A673 (cell line): ENCODE measurements around the gene CLTB. TPM values are rescaled to one million over a fixed set of nuclear protein-coding genes. Genes with fewer than 3 reads are reported as not detected.

Experiments
- BruUV-seq: library from RNA; stranded (reverse); fragments of 400-500 nt; replicated peaks from 2 replicates; lab custom pipeline; 2021; lab: Mats Ljungman, UMichigan
- CTCF ChIA-PET: fragments of 300-600 bp; sonication (Branson Sonifier 250); formaldehyde crosslinking; loops from one replicate; lab custom pipeline; 2022; ENCODE audit warnings: antibody characterized with exemption; lab: Charles Lee
- POLR2A ChIA-PET: fragments of 300-600 bp; sonication (Branson Sonifier 250); formaldehyde crosslinking; loops from one replicate; lab custom pipeline; 2022; ENCODE audit warnings: antibody characterized with exemption; ENCODE audit not compliant: low non-redundant PET; lab: Charles Lee
- DNase-seq: peaks from one replicate; pipeline ENCODE4 v3.0.0-alpha.2; 2015; ENCODE audit warnings: low spot score
- H3K27ac ChIP-seq: fragments of 200-600 bp; sonication (generic); 2 replicates; pipeline ENCODE4 v1.5.1; 2016; ENCODE audit warnings: mixed run types, low read depth, mild to moderate bottlenecking, mixed read lengths, antibody characterized with exemption, low read length; ENCODE audit not compliant: poor library complexity, severe bottlenecking
- H3K27me3 ChIP-seq: fragments of 200-600 bp; sonication (generic); replicated peaks from 2 replicates; pipeline ENCODE4 v1.6.1; 2017; ENCODE audit warnings: mixed run types, low read depth, mild to moderate bottlenecking, mixed read lengths, antibody characterized with exemption, low read length; ENCODE audit not compliant: insufficient read depth, poor library complexity
- H3K36me3 ChIP-seq: fragments of 200-600 bp; sonication (generic); 2 replicates; pipeline ENCODE4 v1.6.1; 2016; ENCODE audit warnings: mixed run types, mild to moderate bottlenecking, mixed read lengths, antibody characterized with exemption, low read length; ENCODE audit not compliant: insufficient read depth, poor library complexity, severe bottlenecking
- H3K4me1 ChIP-seq: fragments of 200-600 bp; sonication (generic); 2 replicates; pipeline ENCODE4 v1.6.1; 2017; ENCODE audit warnings: mixed run types, mild to moderate bottlenecking, mixed read lengths, antibody characterized with exemption, low read length; ENCODE audit not compliant: insufficient read depth, poor library complexity, severe bottlenecking
- H3K4me3 ChIP-seq: fragments of 200-600 bp; sonication (generic); 2 replicates; pipeline ENCODE4 v1.5.1; 2016; ENCODE audit warnings: low read depth, mixed run types, mild to moderate bottlenecking, mixed read lengths, low read length; ENCODE audit not compliant: poor library complexity, severe bottlenecking
- H3K9me3 ChIP-seq: fragments of 200-600 bp; sonication (generic); 2 replicates; pipeline ENCODE4 v1.6.1; 2016; ENCODE audit warnings: mixed run types, low read depth, mild to moderate bottlenecking, mixed read lengths, antibody characterized with exemption, low read length; ENCODE audit not compliant: poor library complexity, severe bottlenecking
- CTCF ChIP-seq: fragments of 300-800, 200-600 bp; sonication (generic); conservative IDR thresholded peaks from 2 replicates; pipeline ENCODE4 v1.5.1; 2017; ENCODE audit warnings: low read depth, mild to moderate bottlenecking, antibody characterized with exemption, low read length, moderate library complexity, mixed read lengths
- EZH2 ChIP-seq: fragments of 200-600 bp; sonication (generic); IDR thresholded peaks from 2 replicates; pipeline ENCODE4 v1.6.1; 2017; ENCODE audit warnings: borderline replicate concordance, low read depth, mild to moderate bottlenecking, mixed read lengths, antibody characterized with exemption, low read length; ENCODE audit not compliant: poor library complexity, severe bottlenecking
- intact Hi-C: fragments of 100-400 bp; cut with micrococcal nuclease; formaldehyde crosslinking; loops from one replicate; pipeline ENCODE4 v1.10.0; 2022; ENCODE audit not compliant: unreplicated experiment
- total RNA-seq: library from RNA; stranded (reverse); gene quantifications from 2 replicates; pipeline ENCODE4 v1.2.3, GENCODE V29; 2021

CLTB gene
- total RNA-seq, 1 experiment from 2014 or later, result 61.8 TPM

GRCh38 chr5:176440927-176441706 is 24.8 kb upstream of the CLTB start:
- H3K36me3 ChIP-seq, result no peaks in the 10 kb centered on the region
- H3K4me3 ChIP-seq, result no peak overlapping the region
- no peaks in the 10 kb centered on the region for H3K27me3 ChIP-seq
- CTCF ChIA-PET, result no interaction called here
- no TSS peak for BruUV-seq
- H3K27ac ChIP-seq, result no peak overlapping the region
- TF ChIP-seq EZH2 (no peak), CTCF (no peak)
- POLR2A ChIA-PET, result no interaction called here
- no peaks in the 10 kb centered on the region for H3K4me1 ChIP-seq
- peak; percentile 14 for DNase-seq
- H3K9me3 ChIP-seq, result no peaks in the 10 kb centered on the region
- intact Hi-C loops, result no loop called here

GRCh38 chr5:176438959-176439757 is 22.8 kb upstream of the CLTB start:
- Histone ChIP-seq H3K4me3 (no peak overlapping the region), H3K4me1 (no peaks in the 10 kb centered on the region), H3K36me3 (no peaks in the 10 kb centered on the region), H3K9me3 (no peaks in the 10 kb centered on the region), H3K27me3 (no peaks in the 10 kb centered on the region), H3K27ac (no peak overlapping the region)
- no TSS peak for BruUV-seq
- TF ChIP-seq EZH2 (no peak), CTCF (no peak)
- CTCF ChIA-PET, result no interaction called here
- POLR2A ChIA-PET, result no interaction called here
- intact Hi-C loops, result no loop called here
- DNase-seq, result no peak

- BruUV-seq, result no TSS peak
- no peaks in the 10 kb centered on the region for H3K27me3 ChIP-seq
- H3K4me1 ChIP-seq, result no peaks in the 10 kb centered on the region
- H3K4me3 ChIP-seq, result peak overlapping the region; percentile 36
- no peak for TF ChIP-seq EZH2
- no peak for TF ChIP-seq CTCF
- POLR2A ChIA-PET, result no interaction called here
- DNase-seq, result no peak
- CTCF ChIA-PET, result interaction anchor here (0.6 kb wide), 1 partner anchor 10 kb away, joined by 6 read pairs; no protein-coding TSS in a partner anchor
- H3K36me3 ChIP-seq, result no peaks in the 10 kb centered on the region
- H3K9me3 ChIP-seq, result no peaks in the 10 kb centered on the region
- no peak overlapping the region for H3K27ac ChIP-seq
- intact Hi-C loops, result no loop called here
Measured at GRCh38 chr5:176436656-176437055, 20.3 kb upstream of the CLTB start.
